Measurements from ENCODE around the gene HNRNPDL. TPM values are rescaled to one million over a fixed set of nuclear protein-coding genes. Genes with fewer than 3 reads are reported as not detected.
A peak's percentile ranks its signal among the peaks of the same experiment; 100 is the strongest.

HNRNPDL gene
- total RNA-seq, 1 donor from 2014 or later = 279 TPM

DNA sequence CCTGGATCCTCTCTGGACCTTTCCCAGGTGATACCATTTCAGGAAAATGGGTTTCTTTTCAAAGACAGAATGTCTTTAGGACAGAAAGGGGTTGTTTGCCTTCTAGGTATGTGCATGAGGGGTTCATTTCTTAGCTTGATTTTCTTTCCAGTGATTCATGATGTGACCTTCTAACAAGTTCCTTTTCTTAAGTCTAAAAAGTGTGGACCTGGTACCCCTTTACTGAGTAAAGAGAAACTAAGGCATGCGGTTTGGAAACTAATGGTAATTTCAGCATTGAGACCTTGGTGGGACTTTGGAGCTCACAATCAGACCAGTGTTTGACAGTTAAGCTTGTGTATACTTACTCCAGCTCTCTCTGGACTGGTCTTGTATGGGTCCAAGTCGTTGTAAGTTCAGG lies 8.8 kb upstream of the HNRNPDL start:
- peaks cover 8% of the 10 kb centered on the region for H3K4me1 Mint-ChIP-seq (ENCODE audit: unreplicated experiment)
- no peaks in the 10 kb centered on the region for H3K36me3 Mint-ChIP-seq (ENCODE audit: unreplicated experiment)
- H3K27ac Mint-ChIP-seq (ENCODE audit: unreplicated experiment) = no peak overlapping the region
- TF ChIP-seq, protein P1, sequence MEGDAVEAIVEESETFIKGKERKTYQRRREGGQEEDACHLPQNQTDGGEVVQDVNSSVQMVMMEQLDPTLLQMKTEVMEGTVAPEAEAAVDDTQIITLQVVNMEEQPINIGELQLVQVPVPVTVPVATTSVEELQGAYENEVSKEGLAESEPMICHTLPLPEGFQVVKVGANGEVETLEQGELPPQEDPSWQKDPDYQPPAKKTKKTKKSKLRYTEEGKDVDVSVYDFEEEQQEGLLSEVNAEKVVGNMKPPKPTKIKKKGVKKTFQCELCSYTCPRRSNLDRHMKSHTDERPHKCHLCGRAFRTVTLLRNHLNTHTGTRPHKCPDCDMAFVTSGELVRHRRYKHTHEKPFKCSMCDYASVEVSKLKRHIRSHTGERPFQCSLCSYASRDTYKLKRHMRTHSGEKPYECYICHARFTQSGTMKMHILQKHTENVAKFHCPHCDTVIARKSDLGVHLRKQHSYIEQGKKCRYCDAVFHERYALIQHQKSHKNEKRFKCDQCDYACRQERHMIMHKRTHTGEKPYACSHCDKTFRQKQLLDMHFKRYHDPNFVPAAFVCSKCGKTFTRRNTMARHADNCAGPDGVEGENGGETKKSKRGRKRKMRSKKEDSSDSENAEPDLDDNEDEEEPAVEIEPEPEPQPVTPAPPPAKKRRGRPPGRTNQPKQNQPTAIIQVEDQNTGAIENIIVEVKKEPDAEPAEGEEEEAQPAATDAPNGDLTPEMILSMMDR (IDR thresholded peaks at IDR 0.05) = no peak
- no peaks in the 10 kb centered on the region for H3K9me3 Mint-ChIP-seq (ENCODE audit: unreplicated experiment)
- H3K27me3 Mint-ChIP-seq (ENCODE audit: unreplicated experiment) = no peaks in the 10 kb centered on the region
- DNase-seq (ENCODE audit: extremely low spot score, unreplicated experiment) = no peak
- H3K4me3 Mint-ChIP-seq (ENCODE audit: unreplicated experiment) = no peak overlapping the region

GRCh38 chr4:82437285-82438005 lies 7.2 kb upstream of the HNRNPDL start:
- Mint-ChIP-seq H3K36me3 (ENCODE audit: unreplicated experiment) (peaks cover 5% of the 10 kb centered on the region), H3K9me3 (ENCODE audit: unreplicated experiment) (no peaks in the 10 kb centered on the region), H3K4me1 (ENCODE audit: unreplicated experiment) (peaks cover 19% of the 10 kb centered on the region), H3K27ac (ENCODE audit: unreplicated experiment) (peak overlapping the region; percentile 3), H3K4me3 (ENCODE audit: unreplicated experiment) (no peak overlapping the region), H3K27me3 (ENCODE audit: unreplicated experiment) (no peaks in the 10 kb centered on the region)
- no peak for DNase-seq (ENCODE audit: extremely low spot score, unreplicated experiment)
- TF ChIP-seq, protein P1 (IDR thresholded peaks at IDR 0.05) = no peak

DNA sequence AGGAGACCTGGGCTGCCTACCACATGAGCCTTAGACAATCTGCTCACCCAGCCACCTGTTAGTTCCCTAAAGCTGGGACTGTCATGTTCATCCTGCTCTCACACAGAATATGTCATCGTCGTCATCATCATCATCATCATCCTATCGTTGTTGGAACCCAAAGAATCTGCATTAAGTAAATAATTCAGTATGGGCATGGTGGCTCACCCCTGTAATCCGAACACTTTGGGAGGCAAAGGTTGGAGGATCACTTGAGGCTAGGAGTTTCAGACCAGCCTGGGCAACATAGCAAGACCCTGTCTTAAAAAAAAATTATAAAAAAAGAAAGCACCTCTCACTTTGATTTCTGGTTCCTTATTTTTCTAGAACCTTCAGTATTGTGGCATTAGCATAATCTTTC lies 6.5 kb upstream of the HNRNPDL start:
- no peak overlapping the region for H3K27ac Mint-ChIP-seq (ENCODE audit: unreplicated experiment)

DNA sequence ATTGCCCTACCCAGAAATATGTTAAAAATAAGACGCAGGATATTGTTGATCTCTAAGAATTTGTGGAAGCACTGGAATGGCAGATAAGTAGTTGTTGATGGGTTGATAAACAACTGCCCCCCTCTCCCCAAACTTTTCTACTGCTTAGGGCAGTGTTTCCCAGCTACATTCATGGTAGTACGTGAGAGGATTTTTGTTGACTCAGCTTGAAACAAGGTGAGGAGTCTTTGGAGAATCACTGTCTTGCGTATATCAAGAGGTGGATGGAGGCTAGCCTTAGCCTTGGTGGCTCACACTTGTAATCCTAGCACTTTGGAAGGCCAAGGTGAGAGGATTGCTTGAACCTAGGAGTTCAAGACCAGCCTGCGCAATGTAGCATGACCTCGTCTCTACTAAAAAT lies 5.9 kb upstream of the HNRNPDL start:
- no peak overlapping the region for H3K4me3 Mint-ChIP-seq (ENCODE audit: unreplicated experiment)
- no peak for DNase-seq (ENCODE audit: extremely low spot score, unreplicated experiment)
- TF ChIP-seq, protein P1 (IDR thresholded peaks at IDR 0.05) = no peak
- no peak overlapping the region for H3K27ac Mint-ChIP-seq (ENCODE audit: unreplicated experiment)
- peaks cover 5% of the 10 kb centered on the region for H3K36me3 Mint-ChIP-seq (ENCODE audit: unreplicated experiment)
- peaks cover 32% of the 10 kb centered on the region for H3K4me1 Mint-ChIP-seq (ENCODE audit: unreplicated experiment)
- no peaks in the 10 kb centered on the region for H3K27me3 Mint-ChIP-seq (ENCODE audit: unreplicated experiment)
- H3K9me3 Mint-ChIP-seq (ENCODE audit: unreplicated experiment) = no peaks in the 10 kb centered on the region

More for the DNA sequence above, 6.5 kb upstream of the HNRNPDL start:
- no peaks in the 10 kb centered on the region for H3K27me3 Mint-ChIP-seq (ENCODE audit: unreplicated experiment)
- H3K9me3 Mint-ChIP-seq (ENCODE audit: unreplicated experiment) = no peaks in the 10 kb centered on the region
- H3K4me3 Mint-ChIP-seq (ENCODE audit: unreplicated experiment) = no peak overlapping the region
- peaks cover 26% of the 10 kb centered on the region for H3K4me1 Mint-ChIP-seq (ENCODE audit: unreplicated experiment)
- peaks cover 5% of the 10 kb centered on the region for H3K36me3 Mint-ChIP-seq (ENCODE audit: unreplicated experiment)
- TF ChIP-seq, protein P1 (IDR thresholded peaks at IDR 0.05) = no peak
- DNase-seq (ENCODE audit: extremely low spot score, unreplicated experiment) = no peak

- peaks cover 5% of the 10 kb centered on the region for H3K36me3 Mint-ChIP-seq (ENCODE audit: unreplicated experiment)
- DNase-seq (ENCODE audit: extremely low spot score, unreplicated experiment) = no peak
- H3K27me3 Mint-ChIP-seq (ENCODE audit: unreplicated experiment) = no peaks in the 10 kb centered on the region
- no peak overlapping the region for H3K27ac Mint-ChIP-seq (ENCODE audit: unreplicated experiment)
- TF ChIP-seq, protein P1 (IDR thresholded peaks at IDR 0.05) = no peak
- no peak overlapping the region for H3K4me3 Mint-ChIP-seq (ENCODE audit: unreplicated experiment)
- peaks cover 32% of the 10 kb centered on the region for H3K4me1 Mint-ChIP-seq (ENCODE audit: unreplicated experiment)
- H3K9me3 Mint-ChIP-seq (ENCODE audit: unreplicated experiment) = no peaks in the 10 kb centered on the region
Observed at GRCh38 chr4:82434949-82435348, 4.7 kb upstream of the HNRNPDL start.
